Mesendoderm (in vitro differentiated cells): Measurements from ENCODE around the gene CROCC2.

Experiments used
- DNase-seq: peaks from one replicate; pipeline ENCODE4 v3.0.0; 2013
- H2AK5ac ChIP-seq: 2 replicates; pipeline ENCODE4 v1.6.1; 2013; ENCODE audit warnings: low read length, inconsistent platforms
- H2BK120ac ChIP-seq: 2 replicates; pipeline ENCODE4 v1.6.1; 2013; ENCODE audit warnings: low read depth, mild to moderate bottlenecking, low read length, moderate library complexity, mixed read lengths
- H2BK15ac ChIP-seq: replicated peaks from 2 replicates; pipeline ENCODE4 v1.6.1; 2013; ENCODE audit warnings: low read depth, mild to moderate bottlenecking, moderate library complexity
- H2BK5ac ChIP-seq: 2 replicates; pipeline ENCODE4 v1.6.1; 2013; ENCODE audit warnings: low read length, inconsistent platforms
- H3K18ac ChIP-seq: 2 replicates; pipeline ENCODE4 v1.6.1; 2013; ENCODE audit warnings: mild to moderate bottlenecking, low read length, mixed read lengths
- H3K23ac ChIP-seq: one replicate; pipeline ENCODE4 v1.6.1; 2013; ENCODE audit warnings: low read length
- H3K27ac ChIP-seq: 2 replicates; pipeline ENCODE4 v1.5.1; 2013; ENCODE audit warnings: low read depth, mild to moderate bottlenecking, inconsistent platforms, low read length, moderate library complexity
- H3K27me3 ChIP-seq: 2 replicates; pipeline ENCODE4 v1.6.1; 2013; ENCODE audit warnings: low read length, control low read depth, mild to moderate bottlenecking, inconsistent platforms; ENCODE audit not compliant: insufficient read depth, poor library complexity
- H3K36me3 ChIP-seq: 2 replicates; pipeline ENCODE4 v1.6.1; 2013; ENCODE audit warnings: low read length, inconsistent platforms; ENCODE audit not compliant: control insufficient read depth, insufficient read depth
- H3K4ac ChIP-seq: one replicate; pipeline ENCODE4 v1.6.1; 2013; ENCODE audit warnings: low read depth, mild to moderate bottlenecking, low read length, moderate library complexity
- H3K4me1 ChIP-seq: 2 replicates; pipeline ENCODE4 v1.6.1; 2013; ENCODE audit warnings: low read depth, low read length, inconsistent platforms; ENCODE audit not compliant: control insufficient read depth
- H3K4me2 ChIP-seq: 2 replicates; pipeline ENCODE4 v1.6.1; 2013; ENCODE audit warnings: low read length
- H3K4me3 ChIP-seq: 2 replicates; pipeline ENCODE4 v1.5.1; 2013; ENCODE audit warnings: mild to moderate bottlenecking, low read length
- H3K56ac ChIP-seq: one replicate; pipeline ENCODE4 v1.6.1; 2013; ENCODE audit warnings: low read length
- H3K79me1 ChIP-seq: 2 replicates; pipeline ENCODE4 v1.6.1; 2013; ENCODE audit warnings: low read length, inconsistent platforms
- H3K79me2 ChIP-seq: 2 replicates; pipeline ENCODE4 v1.6.1; 2013; ENCODE audit warnings: mild to moderate bottlenecking, low read length; ENCODE audit not compliant: control insufficient read depth, insufficient read depth
- H3K9ac ChIP-seq: 2 replicates; pipeline ENCODE4 v1.6.1; 2013; ENCODE audit warnings: low read length, inconsistent platforms
- H4K5ac ChIP-seq: one replicate; pipeline ENCODE4 v1.6.1; 2013; ENCODE audit warnings: low read length
- H4K8ac ChIP-seq: one replicate; pipeline ENCODE4 v1.6.1; 2013; ENCODE audit warnings: low read depth, mild to moderate bottlenecking, control low read depth, low read length, moderate library complexity
- WGBS: extraction: QIAGEN DNeasy Blood & Tissue Kit; methylation state at CpG from one replicate; pipeline ENCODE4 v1.1.7; 2013; ENCODE audit warnings: low lambda C conversion rate, missing lambda C conversion rate; ENCODE audit not compliant: insufficient coverage; ENCODE audit errors: extremely low coverage; 5-methylcytosine and 5-hydroxymethylcytosine counted together

CROCC2 gene

DNA sequence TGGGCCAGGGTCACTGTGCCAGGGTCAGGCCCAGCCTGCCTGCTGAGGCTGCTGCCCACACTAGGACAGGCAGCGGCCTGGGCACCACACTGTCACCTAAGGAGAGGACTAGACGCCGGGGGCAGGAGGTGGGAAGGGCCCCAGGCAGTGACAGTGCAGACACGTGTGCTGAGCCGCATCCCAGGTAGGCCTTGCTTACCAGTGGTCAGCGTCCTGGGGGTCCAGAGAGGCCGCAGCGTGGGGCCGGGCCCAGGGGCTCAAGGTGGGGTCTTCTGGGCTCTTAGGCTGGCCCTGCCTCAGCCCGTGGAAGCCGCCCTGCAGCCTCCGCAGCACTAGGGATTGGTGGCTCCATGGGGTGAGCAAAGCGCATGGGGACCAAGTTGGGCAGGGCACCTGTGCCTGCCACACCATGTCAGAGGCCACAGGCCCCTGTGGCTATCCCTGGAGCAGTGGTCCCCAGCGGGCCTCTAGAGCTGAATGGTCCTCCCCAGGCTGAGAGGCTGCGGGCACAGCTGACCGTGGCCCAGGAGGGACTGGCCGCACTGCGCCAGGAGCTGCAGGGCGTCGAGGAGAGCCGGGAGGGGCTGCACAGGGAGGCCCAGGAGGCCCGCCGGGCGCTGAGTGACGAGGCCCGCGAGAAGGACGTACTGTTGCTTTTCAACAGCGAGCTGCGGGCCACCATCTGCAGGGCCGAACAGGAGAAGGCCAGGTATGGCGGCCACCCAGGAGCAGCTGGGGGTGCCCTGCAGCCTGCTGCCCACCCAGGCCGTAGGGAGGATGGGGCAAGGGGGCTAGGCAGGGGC is 57.1 kb downstream of the CROCC2 start:
- Histone ChIP-seq H3K4ac (no peak overlapping the region), H3K27me3 (no peaks in the 10 kb centered on the region), H3K9ac (no peak overlapping the region), H4K5ac (no peak overlapping the region), H3K4me1 (no peaks in the 10 kb centered on the region), H3K79me2 (no peaks in the 10 kb centered on the region), H3K4me3 (no peak overlapping the region), H3K18ac (no peak overlapping the region), H2BK120ac (no peak overlapping the region), H3K56ac (no peak overlapping the region), H3K79me1 (no peaks in the 10 kb centered on the region), H3K23ac (no peak overlapping the region), H2BK5ac (no peak overlapping the region), H3K36me3 (no peaks in the 10 kb centered on the region), H2BK15ac (no peak overlapping the region), H3K4me2 (no peak overlapping the region), H2AK5ac (no peak overlapping the region), H3K27ac (no peak overlapping the region), H4K8ac (no peak overlapping the region)
- no peak for DNase-seq
- no CpG with 5 or more reads among the region's 33 CpGs for WGBS

- no CpG with 5 or more reads among the region's 20 CpGs for WGBS
- Histone ChIP-seq H3K4me3 (no peak overlapping the region), H3K27me3 (no peaks in the 10 kb centered on the region), H3K79me2 (no peaks in the 10 kb centered on the region), H4K5ac (no peak overlapping the region), H4K8ac (no peak overlapping the region), H2BK5ac (no peak overlapping the region), H3K9ac (no peak overlapping the region), H3K4ac (no peak overlapping the region), H2BK120ac (no peak overlapping the region), H3K23ac (no peak overlapping the region), H3K27ac (no peak overlapping the region), H2AK5ac (no peak overlapping the region), H3K36me3 (no peaks in the 10 kb centered on the region), H3K56ac (no peak overlapping the region), H3K18ac (no peak overlapping the region), H3K4me1 (no peaks in the 10 kb centered on the region), H3K4me2 (no peak overlapping the region), H3K79me1 (no peaks in the 10 kb centered on the region), H2BK15ac (no peak overlapping the region)
- no peak for DNase-seq
Measured at GRCh38 chr2:240963868-240964703, 58.0 kb downstream of the CROCC2 start.

DNA sequence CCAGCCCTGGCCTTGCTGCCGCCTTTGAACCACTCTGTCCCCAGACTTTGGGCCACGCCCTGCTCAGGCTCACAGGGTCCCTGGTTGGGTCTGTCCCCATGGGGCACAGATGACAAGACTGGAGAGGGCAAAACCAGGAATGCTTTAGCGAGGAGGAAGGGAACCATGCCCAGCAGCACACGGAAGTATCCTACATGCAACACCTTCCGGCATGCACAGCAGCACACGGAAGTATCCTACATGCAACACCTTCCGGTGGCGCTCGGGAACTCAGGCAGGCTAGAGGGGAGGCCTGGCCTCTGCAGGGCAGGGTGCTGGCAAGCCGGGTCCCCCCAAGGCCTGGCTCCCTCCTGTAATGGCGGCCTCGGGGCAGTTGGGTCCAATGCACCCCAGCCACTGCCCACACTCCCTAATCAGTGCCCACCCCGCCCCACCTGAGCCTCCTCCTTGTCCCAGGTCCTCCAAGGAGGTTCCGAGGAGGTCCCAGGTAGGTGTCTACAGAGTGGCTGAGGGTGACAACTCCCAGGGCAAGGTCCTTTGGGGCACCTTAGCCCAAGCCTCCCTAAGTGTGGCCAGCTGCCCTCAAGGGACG is 58.7 kb downstream of the CROCC2 start:
- H3K56ac ChIP-seq, result no peak overlapping the region
- H3K4ac ChIP-seq, result no peak overlapping the region
- H3K9ac ChIP-seq, result no peak overlapping the region
- H2BK120ac ChIP-seq, result no peak overlapping the region
- no peak overlapping the region for H3K18ac ChIP-seq
- no peak overlapping the region for H4K8ac ChIP-seq
- H3K4me1 ChIP-seq, result no peaks in the 10 kb centered on the region
- no peaks in the 10 kb centered on the region for H3K36me3 ChIP-seq
- no peak overlapping the region for H2BK5ac ChIP-seq
- no peaks in the 10 kb centered on the region for H3K27me3 ChIP-seq
- WGBS, result no CpG with 5 or more reads among the region's 15 CpGs
- H2AK5ac ChIP-seq, result no peak overlapping the region
- H3K79me1 ChIP-seq, result no peaks in the 10 kb centered on the region
- no peak overlapping the region for H3K4me2 ChIP-seq
- H3K27ac ChIP-seq, result no peak overlapping the region
- no peak overlapping the region for H3K4me3 ChIP-seq
- H4K5ac ChIP-seq, result no peak overlapping the region
- no peak overlapping the region for H2BK15ac ChIP-seq
- H3K23ac ChIP-seq, result no peak overlapping the region
- no peaks in the 10 kb centered on the region for H3K79me2 ChIP-seq
- no peak for DNase-seq

GRCh38 chr2:240965296-240965904 is 59.3 kb downstream of the CROCC2 start:
- Histone ChIP-seq H3K27ac (no peak overlapping the region), H3K4ac (no peak overlapping the region), H3K18ac (no peak overlapping the region), H3K36me3 (no peaks in the 10 kb centered on the region), H4K5ac (no peak overlapping the region), H4K8ac (no peak overlapping the region), H3K56ac (no peak overlapping the region), H3K23ac (no peak overlapping the region), H3K9ac (no peak overlapping the region), H3K79me2 (no peaks in the 10 kb centered on the region), H2BK15ac (no peak overlapping the region), H3K4me2 (no peak overlapping the region), H3K4me3 (no peak overlapping the region), H2AK5ac (no peak overlapping the region), H2BK5ac (no peak overlapping the region), H3K27me3 (no peaks in the 10 kb centered on the region), H3K4me1 (no peaks in the 10 kb centered on the region), H2BK120ac (no peak overlapping the region), H3K79me1 (no peaks in the 10 kb centered on the region)
- DNase-seq, result no peak
- WGBS, result no CpG with 5 or more reads among the region's 22 CpGs

- Histone ChIP-seq H2BK120ac (no peak overlapping the region), H3K23ac (no peak overlapping the region), H4K8ac (no peak overlapping the region), H2BK5ac (no peak overlapping the region), H3K56ac (no peak overlapping the region), H3K36me3 (no peaks in the 10 kb centered on the region), H3K79me1 (no peaks in the 10 kb centered on the region), H3K18ac (no peak overlapping the region), H3K4me1 (no peaks in the 10 kb centered on the region), H3K27me3 (no peaks in the 10 kb centered on the region), H2AK5ac (no peak overlapping the region), H4K5ac (no peak overlapping the region), H2BK15ac (no peak overlapping the region), H3K4me3 (no peak overlapping the region), H3K79me2 (no peaks in the 10 kb centered on the region), H3K27ac (no peak overlapping the region), H3K4ac (no peak overlapping the region), H3K9ac (no peak overlapping the region), H3K4me2 (no peak overlapping the region)
- WGBS, result no CpG with 5 or more reads among the region's 28 CpGs
- DNase-seq, result no peak
Measured at GRCh38 chr2:240965905-240966456, 59.8 kb downstream of the CROCC2 start.
